HG02885 (cell line): Measurements from ENCODE around the gene ATP1A1.
A peak's percentile ranks its signal among the peaks of the same experiment; 100 is the strongest.

Experiments used
- ATAC-seq: cut with Tn5 transposase; IDR thresholded peaks from one replicate; pipeline ENCODE4 v1.9.1; 2021; ENCODE audit warnings: mild to moderate bottlenecking; ENCODE audit not compliant: unreplicated experiment, poor library complexity

ATP1A1 gene

DNA sequence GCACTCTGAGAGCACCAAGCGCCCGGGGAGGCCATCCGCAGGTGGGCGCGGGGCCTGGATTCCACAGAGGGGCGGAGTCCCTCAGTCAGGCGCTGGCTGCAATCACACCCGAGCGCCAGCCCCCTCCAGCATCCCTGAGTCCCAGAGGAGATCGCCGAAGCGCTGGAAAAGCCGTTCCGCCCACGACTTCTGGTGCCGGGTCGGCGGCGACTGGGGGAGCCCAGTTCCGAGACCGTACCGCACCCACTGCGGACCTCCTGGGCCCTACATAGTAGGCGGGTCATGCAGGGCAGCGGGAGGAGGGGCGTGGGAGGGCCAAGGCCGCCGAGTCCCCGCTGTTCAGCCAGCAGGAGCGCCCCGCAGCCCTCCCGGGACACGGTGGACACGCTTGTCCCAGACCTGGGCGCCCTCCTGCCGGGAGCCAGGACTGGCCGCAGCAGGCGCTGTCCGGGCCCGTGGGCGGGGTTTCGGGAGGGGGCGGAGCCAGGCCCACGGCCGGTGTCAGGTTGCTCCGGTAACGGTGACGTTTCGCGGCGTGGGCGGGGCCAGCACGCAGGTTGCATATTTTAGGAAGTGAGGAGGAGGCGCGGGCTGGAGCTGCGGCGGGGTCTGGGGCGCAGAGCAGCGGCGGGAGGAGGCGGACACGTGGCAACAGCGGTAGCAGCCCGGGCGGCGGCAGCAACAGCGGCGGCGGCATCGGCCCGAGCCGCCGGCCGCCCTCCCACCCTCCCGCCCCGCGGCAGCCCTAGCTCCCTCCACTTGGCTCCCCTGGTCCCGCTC, at the start of gene ATP1A1:
TSS of gene ATP1A1 (plus strand) at position 594 of the 780 bp plus-strand sequence. CDS start 268 bp downstream, outside the sequence.
- ATAC-seq = peak; percentile 64

DNA sequence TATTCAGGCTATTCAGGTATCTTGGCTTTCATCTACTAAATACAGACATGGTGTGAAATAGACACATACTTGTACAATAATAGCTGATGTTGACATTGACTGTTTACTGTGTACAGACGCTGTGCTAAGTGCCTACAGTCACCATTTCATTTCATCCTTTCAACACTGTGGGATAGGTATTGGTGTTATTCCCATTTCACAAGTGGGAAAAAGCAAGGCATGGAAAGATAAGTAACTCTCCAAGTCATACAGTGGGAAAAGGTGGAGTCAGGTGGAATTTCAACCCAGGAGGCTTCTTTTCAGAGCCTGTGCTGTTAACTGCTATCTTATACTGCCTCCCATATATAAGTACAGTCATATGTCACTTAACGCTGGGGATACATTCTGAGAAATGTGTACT, 49.6 kb upstream of the ATP1A1 start:
- no peak for ATAC-seq

DNA sequence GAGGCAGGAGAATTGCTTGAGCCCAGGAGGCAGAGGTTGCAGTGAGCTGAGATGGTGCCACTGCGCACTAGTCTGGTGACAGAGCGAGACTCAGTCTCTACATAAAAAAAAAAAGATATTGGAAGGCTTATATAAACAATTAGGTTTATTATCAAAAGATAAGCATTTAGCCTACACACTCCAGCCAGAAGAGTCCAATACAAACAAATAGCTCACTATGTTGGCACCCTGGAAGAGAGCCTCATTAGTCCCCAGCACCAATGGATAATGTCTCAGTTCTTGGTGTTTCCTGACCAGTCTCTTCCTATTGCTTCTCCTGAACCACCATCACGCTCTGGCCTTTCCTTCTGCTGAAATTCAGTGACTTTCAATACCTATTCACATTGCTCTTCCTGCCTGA, 48.6 kb upstream of the ATP1A1 start:
- no peak for ATAC-seq

DNA sequence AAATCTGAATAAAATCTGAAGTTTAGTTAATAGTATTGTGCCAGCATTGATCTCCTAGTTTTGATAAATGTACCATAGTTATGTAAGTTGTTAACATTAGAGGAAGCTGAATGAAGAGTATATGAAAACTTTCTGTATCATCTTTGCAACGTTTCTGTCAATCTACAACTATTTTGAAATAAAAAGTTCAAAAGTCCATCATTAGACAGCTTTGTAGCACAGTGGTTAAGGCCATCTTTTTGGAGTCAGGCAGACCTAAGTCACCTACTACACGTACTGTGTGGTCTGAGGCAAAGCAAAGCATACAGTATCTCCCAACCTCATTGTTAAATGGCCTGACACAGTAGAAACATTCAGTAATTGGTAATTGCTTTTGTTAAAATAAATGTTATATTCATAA, 47.9 kb upstream of the ATP1A1 start:
- ATAC-seq = no peak

DNA sequence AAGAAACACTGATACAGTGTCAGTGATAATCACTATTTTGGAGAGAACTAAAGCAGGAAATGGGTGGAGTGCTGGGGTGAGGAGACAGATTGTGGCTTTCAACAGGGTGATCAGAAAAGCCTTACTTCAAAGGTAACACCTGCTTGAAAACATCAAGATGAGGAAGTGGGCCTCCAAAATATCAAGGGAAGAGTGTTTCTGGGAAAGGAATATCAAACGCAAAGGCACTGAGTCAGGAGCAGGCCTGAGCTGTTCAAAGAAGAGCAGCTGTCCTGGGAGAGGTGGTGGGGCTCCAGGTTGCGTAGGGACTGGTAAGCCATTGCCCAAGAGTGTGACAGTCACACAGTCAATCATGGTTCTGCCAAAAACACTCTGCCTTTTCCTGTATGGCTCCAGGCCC, 47.1 kb upstream of the ATP1A1 start:
- ATAC-seq = no peak

DNA sequence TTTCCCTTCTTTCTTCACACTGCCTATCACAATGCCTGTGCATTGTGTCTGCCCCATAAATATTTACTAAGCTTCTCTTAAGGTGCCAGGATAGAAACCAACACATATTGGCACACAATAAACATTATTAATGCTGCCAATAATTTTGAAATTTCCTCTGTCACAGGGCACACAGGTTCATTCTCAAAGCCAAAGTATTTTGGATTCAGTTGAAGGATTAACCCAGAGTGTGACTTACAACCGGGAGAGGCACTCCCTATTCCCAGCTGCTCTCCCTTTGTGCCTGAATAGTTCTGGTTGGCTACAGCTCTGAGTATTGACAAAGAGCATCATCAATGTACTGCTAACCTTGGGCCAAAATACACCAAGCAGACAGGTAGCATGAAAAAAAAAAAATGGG, 46.6 kb upstream of the ATP1A1 start:
- ATAC-seq = no peak

DNA sequence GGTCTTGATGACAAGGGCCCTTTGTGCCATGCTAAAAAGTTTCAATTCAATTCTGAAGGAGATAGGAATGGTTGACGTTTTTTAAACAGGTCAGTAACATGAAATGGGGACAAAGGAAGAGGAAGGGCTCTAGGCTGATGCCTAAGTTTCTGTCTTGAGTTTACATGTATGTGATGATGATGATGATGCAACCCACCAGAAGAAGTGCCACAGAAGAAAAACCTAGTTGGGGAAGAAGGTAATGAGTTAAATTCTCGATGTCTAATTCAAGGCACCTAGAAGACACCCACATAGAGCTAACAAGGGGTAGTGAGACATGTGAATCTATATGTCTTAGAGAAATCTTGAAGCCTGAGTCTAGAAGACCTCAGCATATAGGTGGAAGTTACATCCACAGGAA, 44.4 kb upstream of the ATP1A1 start:
- ATAC-seq = no peak

DNA sequence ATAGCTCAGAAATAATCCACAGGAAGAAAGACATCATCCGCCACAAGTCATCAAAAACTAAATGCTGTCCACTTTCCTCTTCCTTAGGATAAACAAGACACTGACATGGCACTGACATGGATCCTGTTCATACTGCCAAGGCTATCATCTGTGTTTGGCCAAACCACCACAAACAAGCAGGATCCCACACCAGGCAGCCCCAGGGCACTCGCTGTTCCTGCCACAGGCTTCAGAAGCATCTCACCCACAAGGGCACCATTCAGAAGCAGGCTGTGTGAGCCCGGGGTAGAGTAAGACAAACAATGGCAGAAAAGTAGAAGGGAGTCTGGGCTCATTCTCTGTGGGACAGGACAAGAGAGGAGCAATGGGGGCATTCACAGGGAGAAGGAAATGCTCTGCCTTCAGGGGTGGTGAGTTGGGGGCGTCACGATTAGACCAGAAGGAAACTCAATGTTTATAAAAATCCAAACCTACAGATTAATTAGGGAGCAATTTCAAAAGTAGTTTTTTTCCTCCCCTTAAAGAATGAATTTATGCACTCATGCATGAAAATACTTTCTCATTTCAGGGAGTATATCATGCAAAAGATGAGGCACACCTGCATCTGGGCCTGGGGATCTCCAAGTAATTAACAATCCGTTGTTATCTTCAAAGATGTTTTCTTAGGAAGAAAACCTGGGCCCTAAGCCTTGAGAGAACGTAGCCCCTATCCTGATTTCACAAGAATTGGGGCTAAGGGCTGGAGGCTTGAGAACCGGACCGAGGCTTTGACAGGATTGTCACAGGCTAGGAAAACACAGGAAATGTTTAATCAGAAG, 43.3 kb upstream of the ATP1A1 start:
- ATAC-seq = no peak

DNA sequence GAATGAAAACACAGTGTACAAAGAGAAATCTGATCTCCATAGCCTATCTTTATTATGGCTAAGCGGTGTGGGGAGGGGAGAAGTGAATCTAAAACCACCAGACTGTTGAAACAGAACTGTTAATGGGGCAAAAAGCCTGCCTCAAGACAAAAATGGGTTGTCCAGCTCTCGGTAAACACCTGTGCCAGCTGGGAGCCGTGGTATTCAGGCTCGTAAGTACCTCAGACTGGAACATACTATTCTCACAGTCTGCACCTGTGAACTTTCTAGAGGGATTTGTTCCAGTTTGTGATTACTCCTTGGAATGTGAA, 42.7 kb upstream of the ATP1A1 start:
- no peak for ATAC-seq

DNA sequence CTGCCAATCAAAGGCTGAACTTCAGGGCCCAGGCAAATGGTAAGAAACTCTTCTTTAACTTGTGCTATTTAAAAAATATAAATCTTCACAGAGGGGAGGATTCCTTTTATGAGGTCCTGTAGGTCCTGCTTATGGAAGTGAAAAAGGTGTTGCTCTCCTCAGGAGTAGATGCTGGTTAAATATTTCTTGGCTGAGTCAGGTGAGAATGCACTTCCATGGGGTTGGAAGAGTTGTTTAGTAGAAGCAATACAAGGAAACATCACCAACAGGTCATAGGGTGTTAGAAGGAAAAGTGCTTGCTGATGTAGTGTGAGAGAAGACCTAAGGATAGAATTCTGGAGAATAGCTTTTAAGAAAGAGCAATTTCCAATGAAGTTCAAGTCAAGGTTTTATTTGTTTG, 42.2 kb upstream of the ATP1A1 start:
- no peak for ATAC-seq

DNA sequence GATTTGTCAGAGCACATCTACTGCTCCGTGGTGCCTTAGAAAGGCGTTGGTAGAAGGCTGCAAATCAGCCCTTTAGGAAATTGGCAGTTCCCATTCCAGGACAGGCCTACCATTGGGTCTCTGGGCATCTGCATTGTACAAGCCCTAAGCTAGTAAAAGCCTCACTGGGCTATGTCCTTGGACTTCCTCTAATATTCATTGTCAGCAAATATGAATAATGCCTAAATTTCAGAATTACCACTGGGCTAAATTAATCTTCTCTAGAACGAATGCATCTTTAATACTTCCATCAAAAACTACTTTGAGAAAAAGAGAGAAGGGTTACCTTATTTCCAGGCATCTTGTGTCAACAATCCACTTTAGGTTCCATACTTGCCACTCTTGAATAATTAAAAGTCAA, 41.5 kb upstream of the ATP1A1 start:
- ATAC-seq = no peak

DNA sequence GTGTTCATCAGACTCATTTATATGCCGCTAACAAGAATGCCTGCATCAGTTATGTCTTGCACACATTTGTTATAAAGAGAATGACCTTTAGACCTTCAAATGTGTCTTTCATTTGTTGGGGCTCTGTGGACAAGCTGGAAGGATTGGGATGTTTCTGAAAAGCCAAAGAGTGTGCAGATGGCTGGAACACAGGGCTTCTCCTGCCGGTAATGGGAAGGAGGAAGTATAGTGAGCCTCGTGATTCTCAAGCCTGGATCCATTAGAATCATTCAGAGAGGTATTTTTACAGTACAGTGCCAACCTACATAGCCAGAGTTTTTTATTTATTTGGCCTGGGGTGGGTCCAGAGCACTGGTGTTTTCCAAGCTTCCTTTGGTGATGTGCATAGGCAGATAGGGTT, 40.6 kb upstream of the ATP1A1 start:
- ATAC-seq = no peak

DNA sequence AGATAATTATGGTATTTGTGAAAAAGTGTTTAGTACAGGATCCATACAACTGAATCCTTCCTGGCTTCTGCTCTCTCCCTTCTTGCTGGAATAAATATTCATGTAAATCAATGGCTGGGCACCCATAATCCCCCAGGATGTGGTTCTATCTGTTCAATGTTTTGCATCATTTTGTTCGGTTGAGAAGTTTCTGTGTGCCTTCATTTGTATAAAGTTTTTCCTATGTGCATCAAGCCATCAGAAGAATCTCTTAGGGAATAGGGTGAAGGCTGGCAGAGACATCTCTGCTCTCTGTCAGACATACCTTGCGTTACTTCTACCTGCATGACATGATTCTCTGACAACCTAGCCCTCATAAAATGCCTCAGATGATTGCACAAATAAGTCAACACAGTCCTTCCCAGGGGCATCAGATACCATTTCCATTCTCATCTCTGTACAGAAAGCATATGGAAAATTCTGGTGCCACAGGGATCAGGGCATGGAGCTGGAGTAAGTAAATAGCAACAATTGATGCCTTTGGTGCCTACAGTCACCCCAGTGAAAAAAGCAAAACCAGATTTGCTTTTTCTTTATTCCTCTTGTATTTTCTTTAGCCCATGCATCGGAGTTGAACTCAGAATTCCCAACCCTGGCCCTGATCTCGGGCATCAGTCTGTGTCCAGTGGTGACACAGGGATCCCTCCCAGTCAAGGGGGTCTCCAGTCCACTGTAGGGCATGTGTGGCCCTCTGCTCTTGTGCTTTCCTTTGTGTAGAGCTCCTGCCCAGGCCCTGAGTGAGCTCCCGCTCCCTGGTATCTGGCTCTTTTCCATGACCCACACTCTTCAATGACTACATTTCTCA, 39.7 kb upstream of the ATP1A1 start:
- no peak for ATAC-seq

DNA sequence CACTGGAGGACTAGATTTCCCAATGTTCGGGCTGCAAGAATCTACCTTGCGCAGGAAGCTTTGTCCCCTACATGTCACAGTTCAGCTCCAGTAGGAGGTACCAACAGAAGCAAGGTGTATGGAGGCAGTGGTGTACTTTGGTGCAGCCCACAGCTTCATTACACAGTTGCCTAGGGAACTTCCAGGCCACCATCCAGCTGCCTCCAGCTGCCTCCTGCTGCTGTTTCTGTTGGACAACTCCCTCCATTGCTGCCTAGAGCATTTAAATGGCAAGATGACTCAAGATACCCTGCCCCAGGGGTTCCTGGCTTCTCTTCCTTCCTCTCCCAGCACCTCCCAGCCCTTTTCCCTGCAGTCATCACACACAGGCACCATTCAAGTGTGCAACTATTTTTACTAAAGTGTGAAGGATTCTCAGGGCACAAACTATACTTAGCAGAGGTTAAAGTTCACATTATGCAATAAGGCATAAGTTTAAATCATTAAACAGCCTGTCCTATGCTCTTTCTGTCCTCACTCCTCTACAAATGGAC, 39.0 kb upstream of the ATP1A1 start:
- ATAC-seq = no peak

DNA sequence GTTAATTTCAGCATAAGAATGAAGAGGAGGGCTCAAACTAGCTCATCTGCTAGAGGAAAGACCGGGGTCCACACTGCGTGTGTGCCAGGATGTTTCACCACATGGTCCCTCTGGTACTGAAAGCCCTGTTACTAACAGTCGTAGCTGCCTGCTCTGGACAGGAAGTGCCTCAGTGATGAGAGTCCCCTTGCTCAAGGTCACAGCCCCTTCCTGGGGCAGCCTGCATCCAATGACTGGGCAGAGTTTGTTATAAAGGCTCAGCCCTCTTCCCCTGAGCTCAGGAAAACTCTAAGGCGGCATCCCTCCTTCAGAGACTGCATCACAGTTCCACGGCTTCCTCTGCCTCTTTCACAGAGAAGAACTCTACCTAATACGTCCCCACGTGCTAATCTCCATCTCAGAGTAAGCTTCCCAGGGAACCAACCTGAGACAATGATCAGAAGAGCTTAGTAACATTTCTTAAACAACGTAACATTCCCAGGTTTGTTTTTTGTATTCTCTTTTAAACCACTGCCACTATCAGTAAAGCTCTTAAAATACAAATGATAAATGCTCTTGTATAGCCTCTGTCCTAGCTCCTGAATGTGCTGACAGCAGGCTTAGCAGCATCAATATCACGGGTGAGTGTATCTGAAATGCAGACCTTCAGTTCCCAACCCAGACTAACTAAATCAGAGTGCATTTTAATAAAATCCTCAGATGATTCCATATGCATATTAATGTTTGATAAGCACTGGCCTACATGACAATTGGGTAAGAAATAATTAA, 38.0 kb upstream of the ATP1A1 start:
- ATAC-seq = no peak

DNA sequence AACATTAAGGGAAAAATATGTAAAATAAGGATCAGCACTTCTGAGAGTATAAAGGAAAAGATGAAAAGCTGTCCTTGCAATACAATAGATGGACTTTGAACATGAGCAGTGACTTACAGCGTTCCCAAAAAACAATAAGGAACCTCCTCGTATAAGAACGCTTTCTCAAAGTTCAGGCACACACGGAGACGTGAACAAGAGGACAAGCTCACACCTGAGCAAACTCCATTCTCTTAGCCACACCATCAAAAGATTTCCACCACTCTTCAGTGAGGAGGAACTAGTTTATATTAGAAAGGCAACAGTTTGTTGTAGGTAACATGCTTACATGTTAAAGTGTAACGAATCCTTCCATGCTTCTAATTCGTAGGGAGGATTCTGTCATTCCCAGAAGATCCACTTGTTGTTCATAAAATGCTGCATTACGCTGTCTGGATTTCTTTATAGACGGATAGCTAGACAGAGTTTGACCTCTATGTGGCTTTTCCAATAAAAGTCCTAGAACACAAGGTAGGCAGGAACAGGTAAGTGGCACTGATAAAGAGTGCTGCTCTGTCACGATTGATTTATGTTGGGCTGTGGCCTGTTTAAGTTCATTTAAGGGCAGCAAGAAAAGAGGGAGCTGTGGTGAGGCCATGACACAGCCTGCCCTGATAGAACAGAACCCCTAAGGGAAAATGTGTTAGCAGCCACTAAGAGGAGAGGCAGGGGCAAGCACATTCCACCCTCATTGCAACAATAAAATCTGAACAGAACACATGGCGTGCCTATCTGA, 37.0 kb upstream of the ATP1A1 start:
- ATAC-seq = no peak

DNA sequence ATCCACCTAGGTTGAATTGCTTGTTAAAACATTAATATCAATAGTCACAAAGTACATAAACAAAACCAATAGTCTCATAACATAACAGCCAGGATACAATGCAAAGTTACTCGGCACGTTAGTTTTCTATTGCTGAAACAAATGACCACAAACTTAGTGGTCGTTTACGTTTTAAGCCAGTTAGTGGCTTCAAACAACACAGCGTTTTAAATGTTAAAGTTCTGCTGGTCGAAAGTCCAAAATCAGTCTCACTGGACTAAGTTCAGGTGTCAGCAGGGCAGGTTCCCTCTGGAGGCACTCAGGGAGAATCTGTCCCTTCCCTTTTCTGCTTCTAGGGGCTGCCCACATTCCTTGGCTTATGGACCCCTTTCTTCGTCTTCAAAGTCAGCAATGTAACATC, 35.6 kb upstream of the ATP1A1 start:
- ATAC-seq = no peak

DNA sequence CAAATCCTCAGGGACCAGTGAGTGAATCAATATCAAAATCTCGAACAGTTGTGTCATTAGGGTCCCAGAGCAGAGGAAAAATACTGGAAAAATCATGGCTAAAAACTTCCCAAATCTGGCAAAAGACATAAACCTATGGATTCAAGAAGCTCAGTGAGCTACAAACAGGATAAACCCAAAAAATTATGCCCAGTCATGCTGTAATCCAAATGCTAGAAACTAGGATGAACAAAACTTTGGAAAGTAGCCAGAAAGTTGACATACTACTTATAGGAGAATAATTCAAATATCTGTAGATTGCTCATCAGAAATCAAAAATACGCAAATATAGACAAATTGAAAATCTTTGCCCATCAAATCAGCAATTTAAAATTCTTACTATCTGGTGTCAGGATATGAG, 34.6 kb upstream of the ATP1A1 start:
- no peak for ATAC-seq

DNA sequence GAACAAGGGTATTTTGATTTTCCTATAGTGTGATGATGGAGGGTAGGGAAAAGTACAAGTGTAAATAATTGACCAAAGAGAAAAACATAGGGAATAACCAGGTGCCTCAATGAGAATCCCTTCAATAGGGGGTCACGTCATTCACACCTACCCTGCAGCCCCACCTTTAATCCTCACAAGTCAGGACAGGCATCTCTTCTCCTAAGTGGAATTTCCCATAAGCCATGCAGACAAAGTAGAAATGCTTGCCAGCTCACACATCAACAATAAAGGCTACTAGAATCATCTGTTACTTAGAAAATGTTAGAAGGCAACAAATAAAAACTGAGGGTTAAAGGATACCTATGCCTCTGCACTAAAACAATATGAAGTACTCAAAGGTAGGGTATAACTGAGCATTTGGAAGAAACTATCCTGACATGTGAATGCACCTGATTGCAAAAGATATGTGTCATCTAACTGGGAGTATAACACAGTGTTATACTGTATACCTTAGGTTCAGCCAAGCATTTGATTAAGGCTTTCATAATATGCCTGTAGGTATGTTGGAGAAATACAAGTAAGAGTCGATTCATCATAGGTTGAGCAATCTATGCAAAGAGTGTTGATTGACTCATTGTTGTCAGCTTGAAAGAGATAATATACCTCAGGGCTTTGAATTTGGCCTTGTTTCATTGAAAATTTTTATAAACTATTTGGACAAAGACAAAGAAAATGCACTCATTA, 32.4 kb upstream of the ATP1A1 start:
- ATAC-seq = no peak
